ENCODE results near the gene RPS6KB1.
"Not testable (repeated sequence)": the region's sequence is repeated elsewhere in the genome, so short reads cannot be mapped to it uniquely, and the experiment has no call there.

Gene RPS6KB1

DNA sequence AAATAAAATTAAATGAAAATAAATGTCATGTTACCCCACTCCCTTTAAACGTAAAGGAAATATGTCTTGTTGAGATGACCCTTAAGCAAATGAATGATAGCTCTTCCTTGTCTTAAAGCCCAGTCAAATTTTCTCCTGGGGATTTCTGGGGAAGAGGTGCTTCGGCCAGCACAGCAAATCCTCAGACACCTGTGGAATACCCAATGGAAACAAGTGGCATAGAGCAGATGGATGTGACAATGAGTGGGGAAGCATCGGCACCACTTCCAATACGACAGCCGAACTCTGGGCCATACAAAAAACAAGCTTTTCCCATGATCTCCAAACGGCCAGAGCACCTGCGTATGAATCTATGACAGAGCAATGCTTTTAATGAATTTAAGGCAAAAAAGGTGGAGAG is 53.5 kb downstream of the RPS6KB1 start:
- H3K36me3 ChIP-seq (ENCODE audit: control insufficient read depth, insufficient read depth, low read length, severe bottlenecking), result peaks cover 73% of the 10 kb centered on the region
- not testable (repeated sequence) for H3K27me3 ChIP-seq (replicated peaks; ENCODE audit: control insufficient read depth, insufficient read depth, low read length); H3K9me3 ChIP-seq (ENCODE audit: control insufficient read depth, low read length); H3K4me1 ChIP-seq (ENCODE audit: control insufficient read depth, insufficient read depth, low read length); H3K9ac ChIP-seq (ENCODE audit: low read length); H3K4me3 ChIP-seq (ENCODE audit: low read length); DNase-seq (ENCODE audit: low read depth)

DNA sequence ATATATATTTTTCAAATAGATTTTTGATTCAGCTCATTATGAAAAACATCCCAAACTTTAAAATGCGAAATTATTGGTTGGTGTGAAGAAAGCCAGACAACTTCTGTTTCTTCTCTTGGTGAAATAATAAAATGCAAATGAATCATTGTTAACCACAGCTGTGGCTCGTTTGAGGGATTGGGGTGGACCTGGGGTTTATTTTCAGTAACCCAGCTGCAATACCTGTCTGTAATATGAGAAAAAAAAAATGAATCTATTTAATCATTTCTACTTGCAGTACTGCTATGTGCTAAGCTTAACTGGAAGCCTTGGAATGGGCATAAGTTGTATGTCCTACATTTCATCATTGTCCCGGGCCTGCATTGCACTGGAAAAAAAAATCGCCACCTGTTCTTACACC is 54.4 kb downstream of the RPS6KB1 start:
- H3K9ac ChIP-seq (ENCODE audit: low read length); DNase-seq (ENCODE audit: low read depth); H3K4me1 ChIP-seq (ENCODE audit: control insufficient read depth, insufficient read depth, low read length); H3K4me3 ChIP-seq (ENCODE audit: low read length); H3K27me3 ChIP-seq (replicated peaks; ENCODE audit: control insufficient read depth, insufficient read depth, low read length); H3K9me3 ChIP-seq (ENCODE audit: control insufficient read depth, low read length): not testable (repeated sequence)
- H3K36me3 ChIP-seq (ENCODE audit: control insufficient read depth, insufficient read depth, low read length, severe bottlenecking), result peaks cover 72% of the 10 kb centered on the region

DNA sequence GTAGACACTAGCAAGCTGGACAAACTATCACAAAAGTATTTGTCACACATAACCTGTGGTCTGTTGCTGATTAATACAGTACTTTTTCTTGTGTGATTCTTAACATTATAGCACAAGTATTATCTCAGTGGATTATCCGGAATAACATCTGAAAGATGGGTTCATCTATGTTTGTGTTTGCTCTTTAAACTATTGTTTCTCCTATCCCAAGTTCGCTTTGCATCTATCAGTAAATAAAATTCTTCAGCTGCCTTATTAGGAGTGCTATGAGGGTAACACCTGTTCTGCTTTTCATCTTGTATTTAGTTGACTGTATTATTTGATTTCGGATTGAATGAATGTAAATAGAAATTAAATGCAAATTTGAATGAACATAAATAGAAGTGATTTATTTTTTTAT is 57.1 kb downstream of the RPS6KB1 start:
- no peak overlapping the region for H3K4me3 ChIP-seq (ENCODE audit: low read length)
- H3K36me3 ChIP-seq (ENCODE audit: control insufficient read depth, insufficient read depth, low read length, severe bottlenecking), result peaks cover 79% of the 10 kb centered on the region
- no peak overlapping the region for H3K9ac ChIP-seq (ENCODE audit: low read length)
- H3K9me3 ChIP-seq (ENCODE audit: control insufficient read depth, low read length), result no peaks in the 10 kb centered on the region
- no peaks in the 10 kb centered on the region for H3K4me1 ChIP-seq (ENCODE audit: control insufficient read depth, insufficient read depth, low read length)
- DNase-seq (ENCODE audit: low read depth), result no peak
- no peaks in the 10 kb centered on the region for H3K27me3 ChIP-seq (replicated peaks; ENCODE audit: control insufficient read depth, insufficient read depth, low read length)

DNA sequence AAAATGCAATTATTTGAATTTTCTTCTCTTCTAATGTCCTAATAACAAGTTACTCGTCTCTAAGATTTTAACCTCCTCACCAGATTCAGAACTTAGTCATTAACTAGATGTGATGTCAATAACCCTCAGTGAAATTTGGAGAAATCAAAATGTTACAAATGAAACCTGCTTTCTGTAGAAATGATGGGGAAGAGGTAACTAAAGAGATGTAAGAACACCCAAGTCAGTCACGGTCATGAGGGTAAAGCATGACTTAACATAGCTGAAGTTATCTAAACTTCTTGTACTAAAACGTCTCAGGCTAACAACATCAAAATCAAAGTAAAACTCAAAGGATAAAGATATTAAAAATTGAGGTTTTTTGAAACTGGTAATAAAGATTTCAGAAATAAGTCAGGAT is 61.9 kb downstream of the RPS6KB1 start:
- peaks cover 82% of the 10 kb centered on the region for H3K36me3 ChIP-seq (ENCODE audit: control insufficient read depth, insufficient read depth, low read length, severe bottlenecking)

DNA sequence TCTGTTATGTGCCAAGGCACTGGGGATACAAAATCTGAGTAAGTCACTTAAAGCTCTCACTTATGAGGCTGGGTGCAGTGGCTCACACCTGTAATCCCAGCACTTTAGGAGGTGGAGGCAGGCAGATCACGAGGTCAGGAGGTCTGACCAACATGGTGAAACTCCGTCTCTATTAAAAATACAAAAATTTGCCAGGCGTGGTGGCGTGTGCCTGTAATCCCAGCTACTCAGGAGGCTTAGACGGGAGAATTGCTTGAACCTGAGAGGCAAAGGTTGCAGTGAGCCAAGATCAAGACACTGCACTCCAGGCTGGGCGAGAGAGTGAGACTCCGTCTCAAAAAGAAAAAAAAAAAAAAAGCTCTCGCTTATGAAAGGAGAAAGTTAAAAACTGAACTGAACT is 66.7 kb downstream of the RPS6KB1 start:
- Histone ChIP-seq H3K36me3 (ENCODE audit: control insufficient read depth, insufficient read depth, low read length, severe bottlenecking) (peaks cover 52% of the 10 kb centered on the region), H3K4me1 (ENCODE audit: control insufficient read depth, insufficient read depth, low read length) (peaks cover 12% of the 10 kb centered on the region)
- not testable (repeated sequence) for H3K9ac ChIP-seq (ENCODE audit: low read length); H3K27me3 ChIP-seq (replicated peaks; ENCODE audit: control insufficient read depth, insufficient read depth, low read length); DNase-seq (ENCODE audit: low read depth); H3K4me3 ChIP-seq (ENCODE audit: low read length); H3K9me3 ChIP-seq (ENCODE audit: control insufficient read depth, low read length)

More for the DNA sequence above, 61.9 kb downstream of the RPS6KB1 start:
- no peaks in the 10 kb centered on the region for H3K9me3 ChIP-seq (ENCODE audit: control insufficient read depth, low read length)
- H3K4me1 ChIP-seq (ENCODE audit: control insufficient read depth, insufficient read depth, low read length), result no peaks in the 10 kb centered on the region
- no peak overlapping the region for H3K4me3 ChIP-seq (ENCODE audit: low read length)
- H3K27me3 ChIP-seq (replicated peaks; ENCODE audit: control insufficient read depth, insufficient read depth, low read length), result no peaks in the 10 kb centered on the region
- DNase-seq (ENCODE audit: low read depth), result no peak
- no peak overlapping the region for H3K9ac ChIP-seq (ENCODE audit: low read length)

DNA sequence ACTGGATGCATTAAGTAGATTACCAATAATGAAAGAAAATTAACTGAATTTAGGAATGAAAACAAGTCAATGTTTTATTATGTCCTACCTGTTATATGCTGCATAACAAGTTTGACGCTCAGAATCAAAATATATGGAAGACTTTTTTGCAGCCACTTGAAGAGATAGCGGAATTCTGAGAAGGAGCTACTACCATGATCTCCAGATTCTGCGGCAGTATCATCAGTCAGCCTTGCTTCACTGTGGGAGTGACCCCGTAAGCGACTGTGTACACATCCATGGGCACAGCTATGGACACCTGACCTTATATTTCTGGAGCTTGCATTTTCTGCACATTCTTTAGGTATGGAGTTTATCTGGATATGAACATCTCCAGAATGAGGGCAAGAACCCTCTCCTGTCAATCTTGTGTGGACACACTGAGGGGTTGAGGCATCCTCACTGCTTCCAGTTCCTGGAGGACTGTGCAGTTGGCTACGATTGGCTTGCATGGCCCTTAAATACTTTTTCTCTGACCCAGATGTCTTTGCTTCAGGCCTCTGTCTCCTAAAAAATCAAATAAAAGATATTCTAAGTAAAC is 69.9 kb downstream of the RPS6KB1 start:
- Histone ChIP-seq H3K9me3 (ENCODE audit: control insufficient read depth, low read length) (no peaks in the 10 kb centered on the region), H3K27me3 (replicated peaks; ENCODE audit: control insufficient read depth, insufficient read depth, low read length) (no peaks in the 10 kb centered on the region), H3K4me3 (ENCODE audit: low read length) (peak overlapping the region; percentile 92), H3K36me3 (ENCODE audit: control insufficient read depth, insufficient read depth, low read length, severe bottlenecking) (peaks cover 19% of the 10 kb centered on the region), H3K4me1 (ENCODE audit: control insufficient read depth, insufficient read depth, low read length) (peaks cover 19% of the 10 kb centered on the region), H3K9ac (ENCODE audit: low read length) (peak overlapping the region; percentile 99)
- DNase-seq (ENCODE audit: low read depth), result no peak

- DNase-seq (ENCODE audit: low read depth), result peak; percentile 86
- no peaks in the 10 kb centered on the region for H3K27me3 ChIP-seq (replicated peaks; ENCODE audit: control insufficient read depth, insufficient read depth, low read length)
- no peaks in the 10 kb centered on the region for H3K9me3 ChIP-seq (ENCODE audit: control insufficient read depth, low read length)
- peaks cover 19% of the 10 kb centered on the region for H3K4me1 ChIP-seq (ENCODE audit: control insufficient read depth, insufficient read depth, low read length)
- peak overlapping the region; percentile 99 for H3K9ac ChIP-seq (ENCODE audit: low read length)
- peak overlapping the region; percentile 92 for H3K4me3 ChIP-seq (ENCODE audit: low read length)
- peaks cover 11% of the 10 kb centered on the region for H3K36me3 ChIP-seq (ENCODE audit: control insufficient read depth, insufficient read depth, low read length, severe bottlenecking)
Observed at GRCh38 chr17:59963738-59964481, 71.0 kb downstream of the RPS6KB1 start.

DNA sequence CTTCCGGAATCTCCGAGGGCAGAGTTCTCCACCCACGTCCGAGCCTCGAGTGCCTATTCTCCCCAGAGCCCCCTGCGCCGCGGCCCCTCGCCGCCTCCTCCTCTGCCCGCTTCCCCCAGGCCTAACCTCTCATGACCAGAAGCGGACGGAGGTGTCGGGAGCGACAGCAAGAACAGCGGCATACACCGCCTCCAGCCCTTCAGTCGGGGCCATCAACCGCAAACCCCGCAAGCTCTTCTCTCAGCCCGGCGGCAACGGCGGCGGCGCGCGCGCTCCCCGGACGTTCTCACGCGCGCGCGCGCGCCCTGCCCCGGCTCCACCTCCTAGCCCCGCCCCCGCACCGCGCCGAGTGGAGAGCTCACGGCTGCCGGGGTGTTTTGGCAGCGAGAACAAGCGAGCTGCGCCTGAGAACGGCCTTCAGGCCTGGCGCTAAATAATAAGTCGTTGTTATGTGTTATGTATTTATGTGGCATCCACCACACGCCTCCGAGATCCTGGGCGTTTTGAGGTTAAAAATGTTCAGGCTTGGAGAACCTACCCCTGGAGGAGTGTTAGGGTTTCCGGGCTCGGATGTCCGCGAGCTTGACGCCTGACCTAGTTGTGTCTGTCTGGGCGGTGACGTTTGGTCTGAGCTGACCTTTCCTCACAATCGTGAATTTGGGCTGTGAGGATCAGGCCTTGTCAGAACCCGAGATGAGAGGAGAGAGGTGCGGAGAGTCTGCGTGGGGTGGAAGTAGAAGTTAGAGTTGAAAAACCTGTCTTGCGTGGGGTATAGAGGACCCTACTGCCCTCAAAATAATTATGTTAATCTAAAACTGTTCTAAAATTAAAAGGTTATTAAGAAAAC is 71.8 kb downstream of the RPS6KB1 start, which contains the start of gene RNFT1:
Gene RNFT1, minus strand, starts transcription at position 259 of the 847 bp plus-strand sequence. Its CDS starts 77 bp downstream, at position 182.
- Histone ChIP-seq H3K9me3 (ENCODE audit: control insufficient read depth, low read length) (no peaks in the 10 kb centered on the region), H3K4me1 (ENCODE audit: control insufficient read depth, insufficient read depth, low read length) (peaks cover 19% of the 10 kb centered on the region), H3K36me3 (ENCODE audit: control insufficient read depth, insufficient read depth, low read length, severe bottlenecking) (peaks cover 6% of the 10 kb centered on the region), H3K4me3 (ENCODE audit: low read length) (peak within 1 kb of the TSS; percentile 92), H3K9ac (ENCODE audit: low read length) (peak within 1 kb of the TSS; percentile 99), H3K27me3 (replicated peaks; ENCODE audit: control insufficient read depth, insufficient read depth, low read length) (no peaks in the 10 kb centered on the region)
- peak; percentile 97 for DNase-seq (ENCODE audit: low read depth)

DNA sequence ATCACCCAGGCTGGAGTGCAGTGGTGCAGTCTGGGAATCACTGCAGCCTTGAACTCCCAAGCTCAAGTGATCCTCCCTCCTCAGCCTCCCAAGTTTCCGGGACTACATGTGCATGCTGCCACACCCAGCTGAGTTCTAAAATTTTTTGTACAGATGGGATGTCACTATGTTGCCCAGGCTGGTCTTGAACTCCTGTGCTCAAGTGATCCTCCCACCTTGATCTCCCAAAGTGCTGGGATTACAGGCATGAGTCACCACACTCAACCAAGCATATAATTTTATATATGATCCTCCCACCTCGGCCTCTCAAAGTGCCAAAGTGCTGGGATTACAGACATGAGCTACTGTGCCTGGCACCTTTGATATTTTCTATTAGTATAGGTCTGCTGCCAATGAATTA is 78.8 kb downstream of the RPS6KB1 start:
- H3K9ac ChIP-seq (ENCODE audit: low read length); H3K4me3 ChIP-seq (ENCODE audit: low read length); H3K27me3 ChIP-seq (replicated peaks; ENCODE audit: control insufficient read depth, insufficient read depth, low read length); H3K36me3 ChIP-seq (ENCODE audit: control insufficient read depth, insufficient read depth, low read length, severe bottlenecking); DNase-seq (ENCODE audit: low read depth); H3K9me3 ChIP-seq (ENCODE audit: control insufficient read depth, low read length); H3K4me1 ChIP-seq (ENCODE audit: control insufficient read depth, insufficient read depth, low read length): not testable (repeated sequence)

DNA sequence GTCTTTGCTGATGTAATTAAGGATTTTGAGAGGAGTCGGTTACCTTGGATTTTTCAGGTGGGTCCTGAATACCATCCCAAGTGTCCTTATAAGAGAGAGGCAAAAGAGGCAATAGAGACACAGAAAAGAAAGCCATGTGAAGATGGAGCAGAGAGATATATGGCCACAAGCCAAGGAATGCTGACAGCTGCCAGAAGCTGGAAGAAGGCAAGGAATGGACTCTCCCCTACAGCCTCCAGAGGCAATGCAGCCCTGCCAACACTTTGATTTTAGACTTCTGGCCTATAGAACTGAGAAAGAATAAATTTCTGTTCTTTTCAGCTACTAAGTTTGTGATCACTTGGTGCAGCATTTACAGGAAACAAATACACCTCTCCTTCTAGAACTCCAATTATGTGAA is 79.9 kb downstream of the RPS6KB1 start:
- peak; percentile 14 for DNase-seq (ENCODE audit: low read depth)
- H3K4me3 ChIP-seq (ENCODE audit: low read length), result no peak overlapping the region
- H3K4me1 ChIP-seq (ENCODE audit: control insufficient read depth, insufficient read depth, low read length), result no peaks in the 10 kb centered on the region
- no peak overlapping the region for H3K9ac ChIP-seq (ENCODE audit: low read length)
- H3K9me3 ChIP-seq (ENCODE audit: control insufficient read depth, low read length), result no peaks in the 10 kb centered on the region
- no peaks in the 10 kb centered on the region for H3K36me3 ChIP-seq (ENCODE audit: control insufficient read depth, insufficient read depth, low read length, severe bottlenecking)
- H3K27me3 ChIP-seq (replicated peaks; ENCODE audit: control insufficient read depth, insufficient read depth, low read length), result no peaks in the 10 kb centered on the region

DNA sequence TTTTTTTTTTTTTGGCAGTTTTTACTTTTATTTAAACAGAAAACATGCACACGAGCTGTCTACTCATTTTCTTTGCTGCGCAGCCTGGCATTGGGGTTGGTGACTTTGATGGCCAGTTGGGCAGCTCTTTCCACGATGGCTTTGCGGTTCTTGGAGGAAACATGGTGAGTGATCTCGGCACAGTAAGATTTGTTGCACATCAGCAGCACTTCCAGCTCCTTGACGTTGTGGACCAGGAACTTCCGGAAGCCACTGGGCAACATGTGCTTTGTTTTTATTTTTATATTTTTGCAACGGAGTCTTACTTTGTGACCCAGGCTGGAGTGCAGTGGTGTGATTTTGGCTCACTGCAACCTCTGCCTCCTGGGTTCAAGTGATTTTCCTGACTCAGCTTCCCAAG is 80.6 kb downstream of the RPS6KB1 start:
- H3K4me1 ChIP-seq (ENCODE audit: control insufficient read depth, insufficient read depth, low read length), result not testable (repeated sequence)

More for the DNA sequence above, 80.6 kb downstream of the RPS6KB1 start:
- not testable (repeated sequence) for H3K4me3 ChIP-seq (ENCODE audit: low read length); H3K9ac ChIP-seq (ENCODE audit: low read length); DNase-seq (ENCODE audit: low read depth); H3K27me3 ChIP-seq (replicated peaks; ENCODE audit: control insufficient read depth, insufficient read depth, low read length); H3K9me3 ChIP-seq (ENCODE audit: control insufficient read depth, low read length); H3K36me3 ChIP-seq (ENCODE audit: control insufficient read depth, insufficient read depth, low read length, severe bottlenecking)
